GM12878 (cell line): ENCODE results near the gene ARMC9. TPM values are rescaled to one million over a fixed set of nuclear protein-coding genes. Genes with fewer than 3 reads are reported as not detected.

Source experiments
- ATAC-seq: fragments of 200-7000 bp; cut with Tn5 transposase; 3 replicates; pipeline ENCODE4 v1.9.1; 2020; ENCODE audit warnings: mild to moderate bottlenecking, moderate library complexity
- BruUV-seq: library from RNA; stranded (reverse); fragments of 400-500 nt; replicated peaks from 2 replicates; lab custom pipeline; 2021; lab: Mats Ljungman, UMichigan
- CTCF ChIA-PET: fragments of 300-600 bp; sonication (Branson Sonifier 250); formaldehyde crosslinking; extraction: SDS; loops from one replicate; lab custom pipeline; 2021; ENCODE audit warnings: inconsistent platforms; lab: Yijun Ruan, JAX
- POLR2A ChIA-PET: fragments of 350-600 bp; formaldehyde crosslinking; extraction: SDS; loops from one replicate; lab custom pipeline; 2021; ENCODE audit warnings: inconsistent platforms; lab: Charles Lee
- RAD21 ChIA-PET: fragments of 300-600 bp; sonication (Branson Sonifier 250); formaldehyde crosslinking; loops from one replicate; lab custom pipeline; 2023; ENCODE audit warnings: antibody characterized with exemption; ENCODE audit not compliant: unreplicated experiment; lab: Charles Lee
- SMC1A ChIA-PET: fragments of 300-600 bp; sonication (Branson Sonifier 250); formaldehyde crosslinking; loops from one replicate; lab custom pipeline; 2023; ENCODE audit not compliant: unreplicated experiment, uncharacterized antibody; lab: Charles Lee
- DNase-seq: peaks from one replicate; pipeline ENCODE4 v3.0.0-alpha.2; 2011; ENCODE audit warnings: low read depth, low spot score
- FAIRE-seq: peaks from 3 replicates; lab custom pipeline; 2011; peaks lifted over from hg19 to GRCh38; lab: Jason Lieb, UNC
- H2AFZ ChIP-seq: 2 replicates; pipeline ENCODE4 v1.6.0; 2011; ENCODE audit warnings: low read depth, low read length, control low read depth; ENCODE audit not compliant: control insufficient read depth
- H3K27ac ChIP-seq: 2 replicates; pipeline ENCODE4 v1.5.1; 2011; ENCODE audit warnings: control low read depth; ENCODE audit not compliant: control insufficient read depth, insufficient read depth
- H3K27me3 ChIP-seq, 2 experiments: replicated peaks in 1 of 2; 2 replicates each; pipeline versions ENCODE4 v1.6.0 to v1.6.1; 2011; ENCODE audit warnings: low read length in 1 of 2; ENCODE audit not compliant: control insufficient read depth in 2 of 2, insufficient read depth in 2 of 2
- H3K36me3 ChIP-seq, 2 experiments: 2 replicates each; pipeline ENCODE4 v1.5.1; 2011; ENCODE audit warnings: low read length in 1 of 2; ENCODE audit not compliant: control insufficient read depth in 2 of 2, insufficient read depth in 2 of 2
- H3K4me1 ChIP-seq: 2 replicates; pipeline ENCODE4 v1.6.1; 2011; ENCODE audit warnings: mild to moderate bottlenecking, low read length, moderate library complexity, mixed read lengths; ENCODE audit not compliant: control insufficient read depth, insufficient read depth
- H3K4me2 ChIP-seq: 2 replicates; pipeline ENCODE4 v1.6.0; 2011; ENCODE audit warnings: control low read depth; ENCODE audit not compliant: control insufficient read depth, insufficient read depth
- H3K4me3 ChIP-seq: fragments of 200-600 bp; sonication (generic); 2 replicates; pipeline ENCODE4 v1.5.1; 2016
- H3K79me2 ChIP-seq: 2 replicates; pipeline ENCODE4 v1.6.0; 2011; ENCODE audit warnings: low read length; ENCODE audit not compliant: control insufficient read depth, insufficient read depth
- H3K9ac ChIP-seq: 2 replicates; pipeline ENCODE4 v1.8.0; 2011; ENCODE audit warnings: low read length, control low read depth, mixed read lengths; ENCODE audit not compliant: control insufficient read depth, insufficient read depth
- H3K9me3 ChIP-seq: replicated peaks from 3 replicates; pipeline ENCODE4 v1.5.1; 2011; ENCODE audit warnings: mild to moderate bottlenecking, low read length; ENCODE audit not compliant: control insufficient read depth, insufficient read depth
- H4K20me1 ChIP-seq: 2 replicates; pipeline ENCODE4 v1.6.0; 2011; ENCODE audit not compliant: control insufficient read depth, insufficient read depth
- ELK1 ChIP-seq: IDR thresholded peaks from 2 replicates; pipeline ENCODE4 v1.6.1; 2012; ENCODE audit warnings: low read depth, low read length, improper control_type of control experiment
- NFYA ChIP-seq: IDR thresholded peaks from 2 replicates; pipeline ENCODE4 v1.6.1; 2011; ENCODE audit warnings: low read depth, mild to moderate bottlenecking, low read length, improper control_type of control experiment, borderline replicate concordance
- POU2F2 ChIP-seq: IDR thresholded peaks from 3 replicates; pipeline ENCODE4 v1.6.1; 2011; ENCODE audit warnings: low read depth, mild to moderate bottlenecking, low read length, borderline replicate concordance
- RUNX3 ChIP-seq: IDR thresholded peaks from 2 replicates; pipeline ENCODE4 v1.6.1; 2012; ENCODE audit warnings: low read length, inconsistent platforms
- SIX5 ChIP-seq: IDR thresholded peaks from 2 replicates; pipeline ENCODE4 v1.6.1; 2011; ENCODE audit warnings: mild to moderate bottlenecking, low read depth, low read length, moderate library complexity; ENCODE audit not compliant: severe bottlenecking
- STAT1 ChIP-seq: fragments of 450-650 bp; conservative IDR thresholded peaks from 2 replicates; pipeline ENCODE4 v1.6.1; 2014; ENCODE audit warnings: antibody characterized with exemption, mild to moderate bottlenecking
- WRNIP1 ChIP-seq: IDR thresholded peaks from 2 replicates; pipeline ENCODE4 v1.6.1; 2011; ENCODE audit warnings: low read depth, low read length, improper control_type of control experiment, borderline replicate concordance
- ZBTB4 ChIP-seq: fragments of 450-650 bp; formaldehyde crosslinking; IDR thresholded peaks from 2 replicates; pipeline ENCODE4 v1.4.0; 2022; ENCODE audit warnings: mild to moderate bottlenecking, moderate library complexity
- WGBS: methylation state at CpG from one replicate; pipeline ENCODE4 v1.1.6; 2016; ENCODE audit warnings: low lambda C conversion rate; ENCODE audit not compliant: insufficient replicate concordance, insufficient coverage; ENCODE audit errors: missing lambda C conversion rate; 5-methylcytosine and 5-hydroxymethylcytosine counted together
- in situ Hi-C: fragments of 300-500 bp; cut with MboI; formaldehyde crosslinking; loops from 9 replicates; pipeline ENCODE4 v1.14.3; 2018; ENCODE audit warnings: mixed read lengths
- intact Hi-C: fragments of 100-400 bp; cut with micrococcal nuclease; formaldehyde crosslinking; loops from one replicate; pipeline ENCODE4 v1.14.2; 2022; ENCODE audit not compliant: unreplicated experiment
- polyA plus RNA-seq, 11 experiments: library from polyadenylated mRNA; depleted of rRNA in 4 of 11; unstranded in 6 of 11; stranded (reverse) in 5 of 11; fragments of >200 nt; fragmentation: Nextera tagmentation in 4 of 11; fragmentation: Illumina TruSeq in 1 of 11; extraction: Ambion mirVana in 4 of 11; extraction: Trizol in 1 of 11; gene quantifications; 1 replicate in 1 of 11; 2 replicates in 10 of 11; pipeline versions ENCODE4 v1.2.1 to v1.2.3, GENCODE V29; 2011 to 2016; ENCODE audit warnings: inconsistent platforms in 2 of 11, missing spikeins in 2 of 11, low read depth in 1 of 11
- total RNA-seq, 4 experiments: library from RNA; depleted of rRNA in 3 of 4; stranded (reverse); fragments of >200 nt in 3 of 4; fragmentation: Illumina TruSeq in 1 of 4; extraction: Trizol in 1 of 4; gene quantifications; 2 replicates each; pipeline versions ENCODE4 v1.2.1 to v1.2.3, GENCODE V29; 2013 to 2021
- TF ChIP-seq, protein P1 (sequence below): IDR thresholded peaks from 2 replicates; pipeline ENCODE4 v1.6.1; 2011; ENCODE audit warnings: mild to moderate bottlenecking, low read depth, low read length, moderate library complexity; ENCODE audit not compliant: insufficient replicate concordance

Gene ARMC9
- total and polyA plus RNA-seq, 10 of the 15 experiments (the other 5 are each of a cell fraction or from before 2014, with no cell fraction given), result 3.8 to 21.8 (median 10.4) TPM

DNA sequence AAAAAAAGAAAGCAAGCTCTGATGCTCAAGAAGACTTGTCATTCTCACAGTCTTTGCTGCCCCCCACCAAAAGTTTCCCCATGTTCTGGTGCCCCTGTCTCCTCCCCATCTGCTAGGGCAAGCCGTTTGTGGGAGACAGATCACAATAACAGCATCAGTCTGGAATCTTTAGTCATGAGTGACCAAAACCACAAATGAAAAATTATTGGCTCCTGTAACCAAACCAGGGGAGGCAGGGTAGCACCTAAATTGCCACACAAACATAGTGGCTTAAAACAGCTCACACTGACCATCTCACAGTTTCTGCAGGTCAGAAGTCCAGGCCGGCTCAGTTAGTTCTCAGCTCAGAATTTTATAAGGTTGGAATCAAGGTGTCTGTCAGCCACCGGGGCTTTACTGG, 188.0 kb downstream of the ARMC9 start:
- Histone ChIP-seq H3K4me1 (peaks cover 8% of the 10 kb centered on the region), H3K36me3 (no peaks in the 10 kb centered on the region), H4K20me1 (no peaks in the 10 kb centered on the region), H3K27me3 (no peaks in the 10 kb centered on the region), H3K4me2 (no peak overlapping the region), H3K79me2 (peaks cover 2% of the 10 kb centered on the region; the same call in 1 of the 2 replicates), H3K27ac (no peak overlapping the region), H3K9ac (no peak overlapping the region), H3K9me3 (peaks cover 4% of the 10 kb centered on the region; the same call in 2 of the 3 replicates), H2AFZ (no peak overlapping the region), H3K4me3 (no peak overlapping the region)
- ChIA-PET CTCF (interaction anchor here (1.0 to 2.0 kb wide), 2 partner anchors 19 to 139 kb away, joined by 3 to 5 read pairs; no protein-coding TSS in a partner anchor), POLR2A (no interaction called here), SMC1A (no interaction called here), RAD21 (no interaction called here)
- DNase-seq (no peak), FAIRE-seq (no peak), ATAC-seq (peak; percentile 32)
- BruUV-seq, result no TSS peak
- peak; percentile 26; the same call in 1 of the 2 replicates for TF ChIP-seq RUNX3
- TF ChIP-seq, protein P1, sequence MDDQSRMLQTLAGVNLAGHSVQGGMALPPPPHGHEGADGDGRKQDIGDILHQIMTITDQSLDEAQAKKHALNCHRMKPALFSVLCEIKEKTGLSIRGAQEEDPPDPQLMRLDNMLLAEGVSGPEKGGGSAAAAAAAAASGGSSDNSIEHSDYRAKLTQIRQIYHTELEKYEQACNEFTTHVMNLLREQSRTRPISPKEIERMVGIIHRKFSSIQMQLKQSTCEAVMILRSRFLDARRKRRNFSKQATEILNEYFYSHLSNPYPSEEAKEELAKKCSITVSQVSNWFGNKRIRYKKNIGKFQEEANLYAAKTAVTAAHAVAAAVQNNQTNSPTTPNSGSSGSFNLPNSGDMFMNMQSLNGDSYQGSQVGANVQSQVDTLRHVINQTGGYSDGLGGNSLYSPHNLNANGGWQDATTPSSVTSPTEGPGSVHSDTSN, result no peak
- intact Hi-C loops (no loop called here), in situ Hi-C loops (no loop called here)
- 34% methylated on average over 3 of the region's 3 CpGs for WGBS

DNA sequence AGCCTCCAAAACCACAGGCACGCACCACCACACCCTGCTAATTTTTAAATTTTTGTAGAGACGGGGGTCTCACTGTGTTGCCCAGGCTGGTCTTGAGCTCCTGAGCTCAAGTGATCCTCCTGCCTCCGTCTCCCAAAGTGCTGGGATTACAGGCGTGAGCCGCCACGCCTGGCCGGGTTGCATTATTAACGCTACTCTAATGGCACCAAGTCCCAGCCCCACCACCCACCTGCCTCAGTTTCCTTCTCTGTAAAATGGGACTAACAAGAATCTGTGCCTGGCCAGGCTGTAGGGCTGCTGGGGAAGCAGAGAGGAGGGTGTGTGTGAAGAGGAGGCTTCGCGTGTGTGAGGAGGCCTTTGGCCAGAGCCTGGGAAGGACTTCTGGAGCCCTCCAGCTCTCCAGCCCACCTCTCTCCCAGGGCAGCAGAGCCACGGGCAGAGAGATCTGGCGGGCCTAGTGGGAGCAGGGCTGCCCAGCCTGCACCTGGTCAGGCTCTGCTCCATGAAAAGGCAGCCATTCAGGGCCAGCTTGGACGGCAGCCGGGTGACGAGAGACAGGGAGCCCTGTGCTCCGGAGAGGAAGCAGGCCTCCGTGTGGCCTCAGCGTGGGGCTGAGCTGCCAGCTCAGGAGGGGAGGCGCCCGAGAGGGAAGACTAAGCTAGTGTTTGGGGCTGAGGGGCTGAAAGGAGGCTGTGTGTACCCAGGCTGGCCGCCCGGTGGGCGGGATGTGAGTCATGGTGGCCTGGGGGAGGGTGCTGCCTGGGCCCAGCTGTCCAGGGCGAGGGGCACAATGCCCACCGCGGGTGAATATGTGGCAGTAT, 189.7 kb downstream of the ARMC9 start:
- CTCF ChIA-PET, result interaction anchor here (2.0 kb wide), 1 partner anchor 18 kb away, joined by 5 read pairs; no protein-coding TSS in a partner anchor
- no peak overlapping the region for H3K27ac ChIP-seq
- H2AFZ ChIP-seq, result no peak overlapping the region
- ATAC-seq (no peak), DNase-seq (no peak), FAIRE-seq (no peak)
- H3K9me3 ChIP-seq, result peaks cover 4% of the 10 kb centered on the region; the same call in 2 of the 3 replicates
- H3K27me3 ChIP-seq, result no peaks in the 10 kb centered on the region
- SMC1A ChIA-PET, result no interaction called here
- H3K4me1 ChIP-seq, result peaks cover 24% of the 10 kb centered on the region
- no peak for TF ChIP-seq SIX5
- no peak for TF ChIP-seq POU2F2
- no peak for TF ChIP-seq NFYA
- no peak for TF ChIP-seq ELK1
- TF ChIP-seq STAT1, result no peak
- no peak for TF ChIP-seq ZBTB4 (CRISPR knock-in tag)
- TF ChIP-seq WRNIP1, result no peak
- H3K4me2 ChIP-seq, result no peak overlapping the region
- POLR2A ChIA-PET, result no interaction called here
- WGBS, result 62% methylated on average over 26 of the region's 26 CpGs
- RAD21 ChIA-PET, result no interaction called here
- H3K4me3 ChIP-seq, result no peak overlapping the region
- in situ Hi-C loops (no loop called here), intact Hi-C loops (no loop called here)
- no TSS peak for BruUV-seq
- peaks cover 15% of the 10 kb centered on the region for H3K79me2 ChIP-seq
- no peak overlapping the region for H3K9ac ChIP-seq
- H4K20me1 ChIP-seq, result no peaks in the 10 kb centered on the region
- no peaks in the 10 kb centered on the region for H3K36me3 ChIP-seq
